Endothelial cell of umbilical vein (primary cell): ENCODE results near the gene VAMP2. TPM values are rescaled to one million over a fixed set of nuclear protein-coding genes. Genes with fewer than 3 reads are reported as not detected.

Experiments
- BruUV-seq: library from RNA; stranded (reverse); fragments of 400-500 nt; replicated peaks from 2 replicates; lab custom pipeline; 2021; lab: Mats Ljungman, UMichigan
- CTCF ChIA-PET: fragments of 300-600, 350-600 bp; sonication (Branson Sonifier 250); formaldehyde crosslinking; loops from one replicate; lab custom pipeline; 2021; ENCODE audit warnings: antibody characterized with exemption, inconsistent platforms; lab: Charles Lee
- POLR2A ChIA-PET: fragments of 300-600, 350-600 bp; sonication (Branson Sonifier 250); formaldehyde crosslinking; loops from one replicate; lab custom pipeline; 2021; ENCODE audit warnings: antibody characterized with exemption, inconsistent platforms; lab: Charles Lee
- DNase-seq: peaks from one replicate; pipeline ENCODE4 v3.0.0-alpha.2; 2011; ENCODE audit warnings: low read depth, low spot score
- FAIRE-seq: peaks from 2 replicates; lab custom pipeline; 2011; peaks lifted over from hg19 to GRCh38; lab: Jason Lieb, UNC
- H2AFZ ChIP-seq: 2 replicates; pipeline ENCODE4 v1.6.0; 2012; ENCODE audit warnings: low read depth, low read length, control low read depth, inconsistent platforms
- H3K27ac ChIP-seq: 2 replicates; pipeline ENCODE4 v1.5.1; 2011; ENCODE audit warnings: low read depth, mild to moderate bottlenecking, control low read depth, low read length, moderate library complexity; ENCODE audit not compliant: insufficient read depth
- H3K27me3 ChIP-seq, 2 experiments: 2 replicates each; pipeline versions ENCODE4 v1.6.0 to v1.6.1; 2011; ENCODE audit warnings: low read length in 2 of 2, mixed read lengths in 1 of 2; ENCODE audit not compliant: control insufficient read depth in 2 of 2, insufficient read depth in 2 of 2
- H3K36me3 ChIP-seq, 2 experiments: 2 replicates in 1 of 2; 3 replicates in 1 of 2; pipeline ENCODE4 v1.5.1; 2011; ENCODE audit warnings: low read length in 2 of 2, mild to moderate bottlenecking in 1 of 2, moderate library complexity in 1 of 2; ENCODE audit not compliant: control insufficient read depth in 2 of 2, insufficient read depth in 2 of 2; ENCODE audit errors: extremely low read depth in 1 of 2
- H3K4me1 ChIP-seq: 3 replicates; pipeline ENCODE4 v1.5.1; 2011; ENCODE audit warnings: mild to moderate bottlenecking, low read length; ENCODE audit not compliant: control insufficient read depth, insufficient read depth; ENCODE audit errors: extremely low read depth
- H3K4me2 ChIP-seq: 2 replicates; pipeline ENCODE4 v1.6.1; 2011; ENCODE audit warnings: low read length, control low read depth, mixed read lengths; ENCODE audit not compliant: insufficient read depth
- H3K4me3 ChIP-seq, 3 experiments: fragments of 200-600 bp in 1 of 3; sonication (generic), shearing (Covaris generic) in 1 of 3; replicated peaks in 1 of 3; 2 replicates each; pipeline ENCODE4 v1.5.1; 2011 to 2016; ENCODE audit warnings: control low read depth in 3 of 3, low read length in 3 of 3, mild to moderate bottlenecking in 2 of 3, inconsistent platforms in 1 of 3, low read depth in 1 of 3, moderate library complexity in 1 of 3; ENCODE audit not compliant: insufficient read depth in 1 of 3
- H3K79me2 ChIP-seq: 2 replicates; pipeline ENCODE4 v1.6.0; 2012; ENCODE audit warnings: low read length, inconsistent platforms; ENCODE audit not compliant: control insufficient read depth, insufficient read depth
- H3K9ac ChIP-seq: replicated peaks from 2 replicates; pipeline ENCODE3; 2011; ENCODE audit warnings: low read length, control low read depth; ENCODE audit not compliant: insufficient read depth; ENCODE audit errors: extremely low read depth
- H3K9me1 ChIP-seq: replicated peaks from 3 replicates; pipeline ENCODE4 v1.6.0; 2011; ENCODE audit warnings: mild to moderate bottlenecking, low read length; ENCODE audit not compliant: control insufficient read depth, insufficient read depth; ENCODE audit errors: extremely low read depth
- H3K9me3 ChIP-seq: replicated peaks from 2 replicates; pipeline ENCODE4 v1.5.1; 2012; ENCODE audit warnings: low read length, inconsistent platforms; ENCODE audit not compliant: control insufficient read depth, insufficient read depth
- H4K20me1 ChIP-seq: replicated peaks from 2 replicates; pipeline ENCODE3; 2011; ENCODE audit warnings: mild to moderate bottlenecking, low read length; ENCODE audit not compliant: control insufficient read depth, insufficient read depth; ENCODE audit errors: extremely low read depth
- EZH2 ChIP-seq: IDR thresholded peaks from 2 replicates; pipeline ENCODE4 v1.6.1; 2012; ENCODE audit warnings: borderline replicate concordance, low read depth, mild to moderate bottlenecking, moderate library complexity, low read length, inconsistent platforms; ENCODE audit not compliant: severe bottlenecking
- JUN ChIP-seq: IDR thresholded peaks from 2 replicates; pipeline ENCODE4 v1.6.1; 2011; ENCODE audit warnings: borderline replicate concordance, low read depth; ENCODE audit not compliant: insufficient read length, insufficient read depth
- POLR2A ChIP-seq: IDR thresholded peaks from 2 replicates; pipeline ENCODE4 v1.6.1; 2012; ENCODE audit warnings: low read depth, mild to moderate bottlenecking, control low read depth, low read length
- POLR2AphosphoS5 ChIP-seq: IDR thresholded peaks from 2 replicates; pipeline ENCODE4 v1.6.1; 2012; ENCODE audit warnings: low read depth, mild to moderate bottlenecking, control low read depth, low read length, moderate library complexity; ENCODE audit not compliant: insufficient read depth
- dilution Hi-C: fragments of 300-500 bp; cut with MboI; formaldehyde crosslinking; loops from one replicate; pipeline ENCODE4 v1.15.0; 2019; ENCODE audit warnings: low sequenced_read_pairs; ENCODE audit not compliant: extremely low pct_ligation_motif_present
- intact Hi-C: fragments of 100-400 bp; cut with micrococcal nuclease; formaldehyde crosslinking; loops from one replicate; pipeline ENCODE4 v1.10.0; 2022
- polyA plus RNA-seq, 4 experiments: library from polyadenylated mRNA; depleted of rRNA in 3 of 4; stranded (reverse) in 3 of 4; unstranded in 1 of 4; fragments of >200 nt; gene quantifications; 2 replicates each; pipeline versions ENCODE4 v1.2.1 to v1.2.3, GENCODE V29; 2011 to 2012; ENCODE audit warnings: missing spikeins in 1 of 4
- total RNA-seq: library from RNA; stranded (reverse); gene quantifications from 2 replicates; pipeline ENCODE4 v1.2.3, GENCODE V29; 2021
- TF ChIP-seq, protein P1 (sequence below): IDR thresholded peaks from 2 replicates; pipeline ENCODE4 v1.6.1; 2011; ENCODE audit not compliant: insufficient read depth, insufficient read length

Gene VAMP2
- total and polyA plus RNA-seq, 2 donors (not counting 3 experiments of a cell fraction or from before 2014, with no cell fraction given), result 35.9 to 38.0 TPM

DNA sequence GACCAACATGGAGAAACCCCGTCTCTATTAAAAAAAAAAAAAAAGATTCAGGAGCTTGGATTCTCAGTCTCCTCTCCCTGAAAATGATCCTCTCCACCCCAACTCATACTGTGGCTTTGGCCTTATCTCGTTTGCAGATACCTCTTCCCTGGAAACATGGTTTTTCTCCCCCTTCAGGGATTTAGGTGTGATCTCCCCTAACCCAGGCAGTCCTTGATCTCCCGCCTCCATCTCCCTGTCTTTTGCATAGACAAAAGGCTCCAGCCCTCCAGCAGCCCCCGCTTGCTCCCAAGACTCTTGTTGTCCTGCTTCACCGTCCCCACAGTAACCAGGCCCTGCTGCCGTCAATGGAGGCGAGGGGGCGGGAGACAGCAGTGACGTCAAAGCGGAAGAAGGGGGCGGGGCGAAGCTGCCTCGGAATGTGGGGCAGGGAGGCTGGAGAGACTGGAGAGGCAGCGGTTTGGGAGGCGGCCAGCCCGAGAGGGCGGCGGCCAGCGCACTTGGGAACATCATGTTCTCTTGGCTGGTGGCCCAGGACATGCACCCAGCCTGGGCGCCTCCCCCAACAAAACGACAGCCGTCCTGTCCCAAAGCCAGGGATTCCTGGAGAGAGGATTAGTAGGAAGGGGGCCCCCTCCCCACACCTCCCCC, 8.7 kb downstream of the VAMP2 start:
- peak overlapping the region; percentile 96 for H3K9ac ChIP-seq
- CTCF ChIA-PET, result interaction anchor here (0.7 to 2.0 kb wide), 6 partner anchors 13 to 94 kb away, joined by 3 to 11 read pairs (median 3); partner anchors contain the start of gene ALOXE3
- H3K9me3 ChIP-seq, result no peaks in the 10 kb centered on the region
- intact Hi-C loops (loop anchor here (1.0 kb wide), 2 partner anchors 35 to 267 kb away; no protein-coding TSS in a partner anchor), dilution Hi-C loops (no loop called here)
- peaks cover 0 to 12% of the 10 kb centered on the region in 2 experiments for H3K36me3 ChIP-seq
- peak; percentile 98 for DNase-seq
- no peaks in the 10 kb centered on the region for H3K9me1 ChIP-seq
- FAIRE-seq, result peak; percentile 92
- no peaks in the 10 kb centered on the region for H4K20me1 ChIP-seq
- TF ChIP-seq, protein P1, sequence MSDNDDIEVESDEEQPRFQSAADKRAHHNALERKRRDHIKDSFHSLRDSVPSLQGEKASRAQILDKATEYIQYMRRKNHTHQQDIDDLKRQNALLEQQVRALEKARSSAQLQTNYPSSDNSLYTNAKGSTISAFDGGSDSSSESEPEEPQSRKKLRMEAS, result peak; percentile 37
- TF ChIP-seq POLR2AphosphoS5 (peak; percentile 90), POLR2A (peak; percentile 64), EZH2 (no peak)
- peak overlapping the region; percentile 99 for H3K27ac ChIP-seq
- H3K4me2 ChIP-seq, result peak overlapping the region; percentile 59
- peaks cover 5% of the 10 kb centered on the region for H3K79me2 ChIP-seq
- H2AFZ ChIP-seq, result no peak overlapping the region
- POLR2A ChIA-PET, result interaction anchor here (0.6 to 1.8 kb wide), 3 partner anchors 16 to 146 kb away, joined by 3 to 17 read pairs (median 3); no protein-coding TSS in a partner anchor
- H3K4me1 ChIP-seq, result peaks cover 48% of the 10 kb centered on the region
- peak overlapping the region in 1 of 3 experiments; percentile 24 for H3K4me3 ChIP-seq
- no TSS peak for BruUV-seq
- H3K27me3 ChIP-seq, result no peaks in the 10 kb centered on the region

DNA sequence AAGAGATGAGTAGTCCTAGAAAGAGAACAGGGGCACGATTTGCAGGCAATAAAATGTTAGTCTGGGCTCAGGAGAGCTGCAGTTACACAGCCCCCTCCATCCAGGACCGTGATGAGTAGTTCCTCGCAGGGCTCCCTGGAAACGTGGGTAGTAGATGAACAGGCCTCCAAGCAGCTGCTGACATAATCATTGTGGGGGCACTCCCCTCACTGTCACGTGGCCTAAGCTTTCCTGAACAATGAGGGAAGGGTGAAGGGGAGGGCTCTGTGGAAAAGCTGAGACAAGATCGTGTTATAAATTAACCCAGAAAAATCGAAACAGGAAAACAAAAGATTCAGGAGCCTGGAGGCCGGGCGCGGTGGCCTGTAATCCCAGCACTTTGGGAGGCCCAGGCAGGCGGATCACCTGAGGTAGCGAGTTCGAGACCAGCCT, 9.2 kb downstream of the VAMP2 start:
- Histone ChIP-seq H3K36me3 (peaks cover under 1 to 15% of the 10 kb centered on the region in 2 experiments), H3K4me1 (peaks cover 48% of the 10 kb centered on the region), H4K20me1 (no peaks in the 10 kb centered on the region), H3K9me3 (no peaks in the 10 kb centered on the region), H3K79me2 (peaks cover 5% of the 10 kb centered on the region), H3K9ac (peak overlapping the region; percentile 96), H3K27me3 (no peaks in the 10 kb centered on the region), H3K4me2 (peak overlapping the region; percentile 59), H3K27ac (peak overlapping the region; percentile 99), H3K4me3 (no peak overlapping the region), H3K9me1 (no peaks in the 10 kb centered on the region), H2AFZ (no peak overlapping the region)
- intact Hi-C loops, result no loop called here
- no TSS peak for BruUV-seq
- FAIRE-seq (peak; percentile 86), DNase-seq (peak; percentile 95)
- CTCF ChIA-PET, result interaction anchor here (0.6 to 2.0 kb wide), 7 partner anchors 14 to 255 kb away, joined by 3 to 11 read pairs (median 3); partner anchors contain the start of gene ALOXE3
- POLR2A ChIA-PET, result interaction anchor here (0.6 to 1.8 kb wide), 3 partner anchors 17 to 146 kb away, joined by 3 to 17 read pairs (median 3); no protein-coding TSS in a partner anchor
- TF ChIP-seq JUN (no peak), POLR2AphosphoS5 (no peak)
- TF ChIP-seq, protein P1, result peak; percentile 90
- dilution Hi-C loops, result no loop called here
